Stimulated activated naive CD4-positive, alpha-beta T cell (primary cell): ENCODE results near the gene PIPOX.
"Not testable (repeated sequence)": the region's sequence is repeated elsewhere in the genome, so short reads cannot be mapped to it uniquely, and the experiment has no call there.

Experiments
- DNase-seq, 6 experiments: peaks; one replicate each; lab custom pipeline; 2025; lab: John Stamatoyannopoulos, UW

PIPOX gene

GRCh38 chr17:29076722-29077121 lies 33.8 kb downstream of the PIPOX start:
- DNase-seq, result no peak

GRCh38 chr17:29077320-29077719 lies 34.4 kb downstream of the PIPOX start:
- DNase-seq, result no peak

- DNase-seq, result no peak
Measured at GRCh38 chr17:29078183-29079045, 35.5 kb downstream of the PIPOX start.

GRCh38 chr17:29079433-29079832 lies 36.5 kb downstream of the PIPOX start:
- DNase-seq, result no peak

GRCh38 chr17:29079887-29080286 lies 36.9 kb downstream of the PIPOX start:
- no peak for DNase-seq

GRCh38 chr17:29080323-29080722 lies 37.4 kb downstream of the PIPOX start:
- no peak for DNase-seq

GRCh38 chr17:29080965-29081364 lies 38.0 kb downstream of the PIPOX start:
- DNase-seq, result no peak

GRCh38 chr17:29084541-29085146 lies 41.7 kb downstream of the PIPOX start:
- DNase-seq, result no peak

- no peak for DNase-seq
Measured at GRCh38 chr17:29085223-29085622, 42.3 kb downstream of the PIPOX start.

- DNase-seq, result no peak
Measured at GRCh38 chr17:29086628-29087332, 43.8 kb downstream of the PIPOX start.

GRCh38 chr17:29088782-29089181 lies 45.8 kb downstream of the PIPOX start:
- not testable (repeated sequence) for DNase-seq

- DNase-seq, result no peak
Measured at GRCh38 chr17:29089601-29090044, 46.7 kb downstream of the PIPOX start.

- no peak for DNase-seq
Measured at GRCh38 chr17:29090108-29090507, 47.2 kb downstream of the PIPOX start.

GRCh38 chr17:29090750-29091605 lies 48.0 kb downstream of the PIPOX start:
- DNase-seq, result no peak

GRCh38 chr17:29091606-29092289 lies 48.8 kb downstream of the PIPOX start:
- no peak for DNase-seq

GRCh38 chr17:29093090-29093871 lies 50.3 kb downstream of the PIPOX start:
- no peak for DNase-seq

GRCh38 chr17:29094101-29094708 lies 51.3 kb downstream of the PIPOX start:
- no peak for DNase-seq

GRCh38 chr17:29095439-29095838 lies 52.5 kb downstream of the PIPOX start:
- DNase-seq, result no peak

- no peak for DNase-seq
Measured at GRCh38 chr17:29096094-29096493, 53.2 kb downstream of the PIPOX start.

- no peak for DNase-seq
Measured at GRCh38 chr17:29099527-29099926, 56.6 kb downstream of the PIPOX start.
